HL-60 (cell line): ENCODE measurements around the gene L3MBTL4.

Experiments used
- DNase-seq, 2 experiments: peaks; one replicate each; pipeline ENCODE4 v3.0.0-alpha.2; 2010 to 2020; ENCODE audit warnings: low read depth in 1 of 2, low spot score in 1 of 2
- H3K27ac ChIP-seq: fragments of 250-450 bp; sonication (Bioruptor Pico); replicated peaks from 2 replicates; pipeline ENCODE4 v1.5.1; 2020; ENCODE audit warnings: mild to moderate bottlenecking, moderate library complexity
- H3K27me3 ChIP-seq: fragments of 250-450 bp; sonication (Bioruptor Pico); 2 replicates; pipeline ENCODE4 v1.5.1; 2021; ENCODE audit warnings: mild to moderate bottlenecking, moderate library complexity; ENCODE audit not compliant: insufficient read depth, poor library complexity, severe bottlenecking
- H3K4me3 ChIP-seq: replicated peaks from 2 replicates; pipeline ENCODE4 v1.5.1; 2011; ENCODE audit warnings: mild to moderate bottlenecking, control low read depth, low read length; ENCODE audit not compliant: insufficient read depth
- GABPA ChIP-seq: IDR thresholded peaks from 2 replicates; pipeline ENCODE4 v1.6.1; 2012; ENCODE audit warnings: low read depth
- POLR2AphosphoS5 ChIP-seq: IDR thresholded peaks from 2 replicates; pipeline ENCODE4 v1.6.1; 2012; ENCODE audit warnings: low read depth
- SPI1 ChIP-seq: IDR thresholded peaks from 2 replicates; pipeline ENCODE4 v1.6.1; 2012; ENCODE audit warnings: low read depth, mild to moderate bottlenecking, borderline replicate concordance
- TF ChIP-seq, protein P1 (sequence below): IDR thresholded peaks from one replicate; pipeline ENCODE4 v1.5.1; 2011; ENCODE audit warnings: low read length, control low read depth, inconsistent platforms; ENCODE audit not compliant: insufficient read depth
- TF ChIP-seq, protein P2 (sequence below): IDR thresholded peaks from 2 replicates; pipeline ENCODE4 v1.6.1; 2012; ENCODE audit warnings: low read depth; ENCODE audit not compliant: insufficient replicate concordance

Gene L3MBTL4

DNA sequence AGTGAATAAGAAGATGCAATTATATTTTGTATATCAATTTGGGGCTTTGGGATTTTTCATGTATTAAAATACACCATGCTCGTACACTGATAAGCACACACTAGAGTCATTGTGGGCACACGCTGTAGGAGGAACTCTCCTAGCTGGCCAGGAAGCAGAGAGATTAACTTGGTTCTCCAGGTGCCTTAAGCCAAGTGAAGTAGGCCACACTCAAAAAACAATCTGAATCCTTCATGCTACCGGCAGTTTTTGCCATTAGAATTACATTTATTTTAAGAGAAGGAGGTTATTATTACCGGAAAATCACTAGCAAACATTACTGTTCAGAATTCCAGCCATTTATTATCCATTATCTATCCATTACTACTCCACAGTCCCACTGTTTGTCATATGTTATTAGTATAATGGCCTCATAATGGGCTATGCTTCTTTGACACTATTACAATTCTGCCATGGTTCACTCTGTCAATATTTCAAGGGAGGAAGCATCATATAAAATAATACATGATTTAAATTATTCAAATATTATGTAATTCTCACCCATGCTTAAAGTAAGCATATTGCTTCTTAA is 214.4 kb downstream of the L3MBTL4 start:
- H3K27me3 ChIP-seq, result no peaks in the 10 kb centered on the region
- no peak overlapping the region for H3K4me3 ChIP-seq
- no peak for DNase-seq
- no peak overlapping the region for H3K27ac ChIP-seq
- TF ChIP-seq POLR2AphosphoS5 (no peak), SPI1 (no peak), GABPA (no peak)
- TF ChIP-seq, protein P1, sequence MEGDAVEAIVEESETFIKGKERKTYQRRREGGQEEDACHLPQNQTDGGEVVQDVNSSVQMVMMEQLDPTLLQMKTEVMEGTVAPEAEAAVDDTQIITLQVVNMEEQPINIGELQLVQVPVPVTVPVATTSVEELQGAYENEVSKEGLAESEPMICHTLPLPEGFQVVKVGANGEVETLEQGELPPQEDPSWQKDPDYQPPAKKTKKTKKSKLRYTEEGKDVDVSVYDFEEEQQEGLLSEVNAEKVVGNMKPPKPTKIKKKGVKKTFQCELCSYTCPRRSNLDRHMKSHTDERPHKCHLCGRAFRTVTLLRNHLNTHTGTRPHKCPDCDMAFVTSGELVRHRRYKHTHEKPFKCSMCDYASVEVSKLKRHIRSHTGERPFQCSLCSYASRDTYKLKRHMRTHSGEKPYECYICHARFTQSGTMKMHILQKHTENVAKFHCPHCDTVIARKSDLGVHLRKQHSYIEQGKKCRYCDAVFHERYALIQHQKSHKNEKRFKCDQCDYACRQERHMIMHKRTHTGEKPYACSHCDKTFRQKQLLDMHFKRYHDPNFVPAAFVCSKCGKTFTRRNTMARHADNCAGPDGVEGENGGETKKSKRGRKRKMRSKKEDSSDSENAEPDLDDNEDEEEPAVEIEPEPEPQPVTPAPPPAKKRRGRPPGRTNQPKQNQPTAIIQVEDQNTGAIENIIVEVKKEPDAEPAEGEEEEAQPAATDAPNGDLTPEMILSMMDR, result no peak
- TF ChIP-seq, protein P2, sequence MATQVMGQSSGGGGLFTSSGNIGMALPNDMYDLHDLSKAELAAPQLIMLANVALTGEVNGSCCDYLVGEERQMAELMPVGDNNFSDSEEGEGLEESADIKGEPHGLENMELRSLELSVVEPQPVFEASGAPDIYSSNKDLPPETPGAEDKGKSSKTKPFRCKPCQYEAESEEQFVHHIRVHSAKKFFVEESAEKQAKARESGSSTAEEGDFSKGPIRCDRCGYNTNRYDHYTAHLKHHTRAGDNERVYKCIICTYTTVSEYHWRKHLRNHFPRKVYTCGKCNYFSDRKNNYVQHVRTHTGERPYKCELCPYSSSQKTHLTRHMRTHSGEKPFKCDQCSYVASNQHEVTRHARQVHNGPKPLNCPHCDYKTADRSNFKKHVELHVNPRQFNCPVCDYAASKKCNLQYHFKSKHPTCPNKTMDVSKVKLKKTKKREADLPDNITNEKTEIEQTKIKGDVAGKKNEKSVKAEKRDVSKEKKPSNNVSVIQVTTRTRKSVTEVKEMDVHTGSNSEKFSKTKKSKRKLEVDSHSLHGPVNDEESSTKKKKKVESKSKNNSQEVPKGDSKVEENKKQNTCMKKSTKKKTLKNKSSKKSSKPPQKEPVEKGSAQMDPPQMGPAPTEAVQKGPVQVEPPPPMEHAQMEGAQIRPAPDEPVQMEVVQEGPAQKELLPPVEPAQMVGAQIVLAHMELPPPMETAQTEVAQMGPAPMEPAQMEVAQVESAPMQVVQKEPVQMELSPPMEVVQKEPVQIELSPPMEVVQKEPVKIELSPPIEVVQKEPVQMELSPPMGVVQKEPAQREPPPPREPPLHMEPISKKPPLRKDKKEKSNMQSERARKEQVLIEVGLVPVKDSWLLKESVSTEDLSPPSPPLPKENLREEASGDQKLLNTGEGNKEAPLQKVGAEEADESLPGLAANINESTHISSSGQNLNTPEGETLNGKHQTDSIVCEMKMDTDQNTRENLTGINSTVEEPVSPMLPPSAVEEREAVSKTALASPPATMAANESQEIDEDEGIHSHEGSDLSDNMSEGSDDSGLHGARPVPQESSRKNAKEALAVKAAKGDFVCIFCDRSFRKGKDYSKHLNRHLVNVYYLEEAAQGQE, result no peak

DNA sequence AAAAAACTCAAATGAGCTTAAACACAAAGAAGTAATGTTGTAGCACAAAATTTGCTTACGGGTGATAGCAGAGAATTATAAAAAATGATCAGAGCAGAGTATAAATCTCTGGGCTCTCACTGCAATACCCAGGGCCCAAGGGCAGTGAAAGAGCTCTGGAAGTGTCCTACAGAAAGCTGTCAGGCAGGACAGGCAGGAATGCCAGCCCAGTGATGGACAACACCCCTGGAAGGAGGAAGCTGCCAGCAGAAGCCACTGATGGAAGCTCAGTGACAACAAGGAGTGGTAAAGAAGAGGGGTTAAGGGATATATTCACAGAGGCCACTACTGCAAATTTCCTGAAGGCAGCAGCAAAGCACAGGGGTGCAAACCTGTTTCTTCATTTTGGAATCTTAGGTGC is 214.9 kb downstream of the L3MBTL4 start:
- Histone ChIP-seq H3K27ac (no peak overlapping the region), H3K27me3 (no peaks in the 10 kb centered on the region), H3K4me3 (no peak overlapping the region)
- no peak for TF ChIP-seq GABPA
- no peak for TF ChIP-seq POLR2AphosphoS5
- TF ChIP-seq SPI1, result no peak
- TF ChIP-seq, protein P1, result no peak
- TF ChIP-seq, protein P2, result no peak
- DNase-seq, result no peak

DNA sequence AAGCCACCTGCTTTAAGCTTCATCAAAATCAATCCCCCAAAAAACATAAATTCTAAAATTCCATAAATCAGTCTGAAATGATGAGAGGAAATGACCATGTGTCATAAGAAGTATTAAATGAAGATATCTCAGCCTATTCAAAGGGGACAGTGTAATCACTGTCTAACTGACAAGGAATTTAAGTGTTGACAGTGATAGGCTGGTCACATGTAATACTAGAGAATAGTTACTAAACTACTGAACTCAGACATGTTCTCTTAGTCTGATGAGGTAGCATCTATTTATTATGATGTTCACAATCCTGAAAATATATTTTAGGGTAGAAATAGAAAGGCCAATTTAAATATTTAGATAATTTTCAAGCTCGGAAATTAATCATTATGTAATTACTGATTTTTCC is 216.1 kb downstream of the L3MBTL4 start:
- no peak for TF ChIP-seq GABPA
- TF ChIP-seq SPI1, result no peak
- no peak for TF ChIP-seq POLR2AphosphoS5
- TF ChIP-seq, protein P1, result no peak
- TF ChIP-seq, protein P2, result no peak
- no peaks in the 10 kb centered on the region for H3K27me3 ChIP-seq
- no peak for DNase-seq
- H3K27ac ChIP-seq, result no peak overlapping the region
- no peak overlapping the region for H3K4me3 ChIP-seq
